Ectodermal cell (in vitro differentiated cells): ENCODE data around the gene RPA3.

Experiments used
- H3K27ac ChIP-seq: 2 replicates; pipeline ENCODE4 v1.7.0; 2013; ENCODE audit warnings: mild to moderate bottlenecking, low read depth, low read length; ENCODE audit not compliant: insufficient read depth, poor library complexity, severe bottlenecking
- H3K27me3 ChIP-seq: 2 replicates; pipeline ENCODE4 v1.7.0; 2013; ENCODE audit warnings: mild to moderate bottlenecking, low read length; ENCODE audit not compliant: insufficient read depth, control insufficient read depth, poor library complexity, severe bottlenecking
- H3K36me3 ChIP-seq: one replicate; pipeline ENCODE4 v1.7.0; 2013; ENCODE audit warnings: low read length; ENCODE audit not compliant: control insufficient read depth, insufficient read depth
- H3K4me1 ChIP-seq: one replicate; pipeline ENCODE4 v1.7.0; 2013; ENCODE audit warnings: low read length; ENCODE audit not compliant: control insufficient read depth, insufficient read depth
- H3K4me3 ChIP-seq: 2 replicates; pipeline ENCODE4 v1.7.0; 2013; ENCODE audit warnings: low read depth, low read length, control low read depth; ENCODE audit not compliant: insufficient read depth
- H3K9me3 ChIP-seq: 2 replicates; pipeline ENCODE4 v1.7.0; 2013; ENCODE audit warnings: mild to moderate bottlenecking, low read length, moderate library complexity; ENCODE audit not compliant: control insufficient read depth
- WGBS, 2 experiments: methylation state at CpG; one replicate each; pipeline ENCODE4 v1.1.7; 2013; ENCODE audit warnings: missing lambda C conversion rate in 2 of 2; 5-methylcytosine and 5-hydroxymethylcytosine counted together

The RPA3 gene

GRCh38 chr7:7614018-7614741, 104.2 kb downstream of the RPA3 start:
- no peak overlapping the region for H3K4me3 ChIP-seq
- no peak overlapping the region for H3K27ac ChIP-seq

GRCh38 chr7:7613210-7613609, 105.2 kb downstream of the RPA3 start:
- Histone ChIP-seq H3K27me3 (no peaks in the 10 kb centered on the region), H3K4me3 (no peak overlapping the region), H3K4me1 (no peaks in the 10 kb centered on the region), H3K27ac (no peak overlapping the region), H3K36me3 (no peaks in the 10 kb centered on the region), H3K9me3 (no peaks in the 10 kb centered on the region)
- no CpG with 5 or more reads among the region's 1 CpG for WGBS, 2 experiments

More at GRCh38 chr7:7614018-7614741, 104.2 kb downstream of the RPA3 start:
- H3K9me3 ChIP-seq = no peaks in the 10 kb centered on the region
- 92 to 96% methylated on average over 4 of the region's 4 CpGs for WGBS, 2 experiments
- H3K4me1 ChIP-seq = no peaks in the 10 kb centered on the region
- no peaks in the 10 kb centered on the region for H3K36me3 ChIP-seq
- no peaks in the 10 kb centered on the region for H3K27me3 ChIP-seq

DNA sequence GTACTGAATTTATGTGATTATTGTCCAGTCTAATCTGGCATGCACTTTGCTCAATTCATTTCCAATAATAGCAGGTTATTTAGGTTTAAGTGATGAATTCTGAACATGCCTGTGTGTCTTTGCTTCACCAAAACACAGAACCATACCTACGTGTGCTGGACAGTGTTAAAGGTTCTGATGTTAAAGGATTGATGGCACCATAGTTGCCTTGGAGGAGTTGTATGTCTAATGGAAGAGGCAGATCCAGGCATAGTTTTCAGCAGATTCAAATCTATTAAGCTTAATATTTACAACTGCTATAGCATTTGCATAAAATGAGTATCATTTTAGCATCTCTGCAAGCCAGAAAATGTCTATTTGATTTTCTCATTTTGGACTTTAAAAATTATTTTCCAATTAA, 105.9 kb downstream of the RPA3 start:
- no peaks in the 10 kb centered on the region for H3K4me1 ChIP-seq
- no peak overlapping the region for H3K4me3 ChIP-seq
- 88 to 100% methylated on average over 1 of the region's 1 CpG for WGBS, 2 experiments
- no peaks in the 10 kb centered on the region for H3K27me3 ChIP-seq
- no peaks in the 10 kb centered on the region for H3K9me3 ChIP-seq
- H3K27ac ChIP-seq = no peak overlapping the region
- no peaks in the 10 kb centered on the region for H3K36me3 ChIP-seq

DNA sequence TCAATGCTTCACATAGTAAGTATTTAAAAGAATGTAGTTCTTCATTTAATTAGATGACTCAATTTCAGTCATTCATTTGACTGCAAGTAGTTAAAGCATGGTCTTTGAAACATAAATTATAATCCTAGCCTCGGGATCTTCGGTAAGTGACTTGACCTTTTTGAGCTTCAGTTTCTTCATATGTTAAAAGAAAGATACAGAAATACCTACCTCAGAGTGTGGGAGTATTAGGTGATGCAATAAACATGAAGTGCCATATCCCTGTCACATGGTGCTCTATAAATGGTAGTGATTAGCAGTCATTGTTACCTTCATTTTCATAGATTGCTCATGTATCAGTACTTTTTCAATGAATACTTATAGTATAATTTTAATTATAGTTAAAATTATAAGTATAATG, 109.1 kb downstream of the RPA3 start:
- no peaks in the 10 kb centered on the region for H3K4me1 ChIP-seq
- no peaks in the 10 kb centered on the region for H3K36me3 ChIP-seq
- H3K27ac ChIP-seq = no peak overlapping the region
- H3K9me3 ChIP-seq = no peaks in the 10 kb centered on the region
- no peaks in the 10 kb centered on the region for H3K27me3 ChIP-seq
- H3K4me3 ChIP-seq = no peak overlapping the region
- WGBS, 2 experiments = 90 to 100% methylated on average over 2 of the region's 2 CpGs

DNA sequence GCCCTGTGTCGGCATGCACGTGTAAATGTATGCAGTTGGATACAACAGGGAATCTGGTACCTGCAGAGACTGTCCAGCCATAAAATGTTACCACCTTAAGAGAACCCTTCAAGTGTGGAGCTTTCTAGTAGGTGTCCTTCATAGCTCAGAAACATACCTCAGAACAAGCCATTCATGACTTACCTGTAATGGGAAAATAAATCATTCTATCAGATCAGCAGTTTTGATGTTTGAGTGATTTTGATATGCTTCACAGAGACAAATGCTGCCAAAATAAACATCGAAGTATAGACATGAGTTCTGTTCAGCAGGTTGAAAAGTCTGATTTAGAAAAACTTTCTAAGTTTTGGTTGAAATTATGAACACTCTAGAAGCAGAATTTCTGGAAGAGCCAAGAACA, 111.4 kb downstream of the RPA3 start:
- 87 to 88% methylated on average over 3 of the region's 3 CpGs for WGBS, 2 experiments
- no peaks in the 10 kb centered on the region for H3K4me1 ChIP-seq
- no peak overlapping the region for H3K4me3 ChIP-seq

DNA sequence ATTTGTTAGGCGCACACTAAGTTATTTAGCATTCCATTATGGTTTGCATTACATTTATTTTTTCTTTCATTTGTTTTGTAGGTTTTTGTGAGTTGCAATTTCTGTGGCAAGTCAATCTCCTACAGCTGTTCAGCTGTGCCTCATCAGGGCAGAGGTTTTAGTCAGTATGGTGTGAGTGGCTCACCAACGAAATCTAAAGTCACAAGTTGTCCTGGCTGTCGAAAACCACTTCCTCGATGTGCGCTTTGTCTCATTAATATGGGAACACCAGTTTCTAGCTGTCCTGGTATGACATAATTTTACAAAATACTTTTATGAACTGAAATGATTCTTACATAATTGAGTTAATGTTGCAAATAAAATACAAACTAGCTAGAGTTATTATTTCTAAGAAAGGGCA, 122.2 kb downstream of the RPA3 start:
- no peak overlapping the region for H3K4me3 ChIP-seq
- peaks cover 9% of the 10 kb centered on the region for H3K36me3 ChIP-seq
- H3K4me1 ChIP-seq = no peaks in the 10 kb centered on the region
- no peaks in the 10 kb centered on the region for H3K9me3 ChIP-seq
- 92 to 100% methylated on average over 4 of the region's 5 CpGs for WGBS, 2 experiments
- H3K27me3 ChIP-seq = no peaks in the 10 kb centered on the region
- no peak overlapping the region for H3K27ac ChIP-seq

More for the DNA sequence above, 111.4 kb downstream of the RPA3 start:
- no peaks in the 10 kb centered on the region for H3K27me3 ChIP-seq
- H3K9me3 ChIP-seq = no peaks in the 10 kb centered on the region
- no peak overlapping the region for H3K27ac ChIP-seq
- H3K36me3 ChIP-seq = no peaks in the 10 kb centered on the region

GRCh38 chr7:7595451-7595850, 123.0 kb downstream of the RPA3 start:
- Histone ChIP-seq H3K9me3 (no peaks in the 10 kb centered on the region), H3K4me3 (no peak overlapping the region), H3K36me3 (peaks cover 9% of the 10 kb centered on the region), H3K27me3 (no peaks in the 10 kb centered on the region), H3K4me1 (no peaks in the 10 kb centered on the region), H3K27ac (no peak overlapping the region)
- WGBS, 2 experiments = no CpG with 5 or more reads among the region's 1 CpG
